ENCODE results near the gene SLBP.
A peak's percentile ranks its signal among the peaks of the same experiment; 100 is the strongest.
"Not testable (repeated sequence)": the region's sequence is repeated elsewhere in the genome, so short reads cannot be mapped to it uniquely, and the experiment has no call there.

Gene SLBP

GRCh38 chr4:1705732-1706131, 6.4 kb downstream of the SLBP start:
- DNase-seq = no peak

- no peak for DNase-seq
Measured at GRCh38 chr4:1703867-1704266, 8.3 kb downstream of the SLBP start.

- not testable (repeated sequence) for DNase-seq
Measured at GRCh38 chr4:1701671-1702070, 10.4 kb downstream of the SLBP start.

- DNase-seq = peak; percentile 86
Measured at GRCh38 chr4:1695913-1696312, 16.2 kb downstream of the SLBP start.

GRCh38 chr4:1693131-1693896, 18.8 kb downstream of the SLBP start:
- DNase-seq = peak; percentile 71

GRCh38 chr4:1691737-1692373, 20.3 kb downstream of the SLBP start:
- DNase-seq = no peak

- no peak for DNase-seq
Measured at GRCh38 chr4:1690698-1691097, 21.4 kb downstream of the SLBP start.

GRCh38 chr4:1686440-1687036, 25.6 kb downstream of the SLBP start:
- DNase-seq = no peak

GRCh38 chr4:1685235-1686150, 26.6 kb downstream of the SLBP start:
- no peak for DNase-seq

GRCh38 chr4:1684506-1685234, 27.4 kb downstream of the SLBP start:
- no peak for DNase-seq

- peak; percentile 91 for DNase-seq
Measured at GRCh38 chr4:1683736-1684505, 28.2 kb downstream of the SLBP start, which contains the start of gene FAM53A. FAM53A (minus strand) TSS chr4:1684313; CDS start chr4:1668741, 15,572 bp downstream.

- no peak for DNase-seq
Measured at GRCh38 chr4:1683261-1683735, 28.8 kb downstream of the SLBP start.

- no peak for DNase-seq
Measured at GRCh38 chr4:1682860-1683259, 29.3 kb downstream of the SLBP start.

GRCh38 chr4:1678244-1678643, 33.9 kb downstream of the SLBP start:
- DNase-seq = no peak

GRCh38 chr4:1676605-1677525, 35.3 kb downstream of the SLBP start:
- no peak for DNase-seq

- no peak for DNase-seq
Measured at GRCh38 chr4:1675802-1676137, 36.3 kb downstream of the SLBP start.

- no peak for DNase-seq
Measured at GRCh38 chr4:1675136-1675801, 36.9 kb downstream of the SLBP start.

GRCh38 chr4:1674682-1675081, 37.4 kb downstream of the SLBP start:
- DNase-seq = no peak

- no peak for DNase-seq
Measured at GRCh38 chr4:1673671-1674070, 38.4 kb downstream of the SLBP start.

GRCh38 chr4:1671011-1671410, 41.1 kb downstream of the SLBP start:
- not testable (repeated sequence) for DNase-seq
